KMS-11 (cell line): ENCODE measurements around the gene CD58.
"Not testable (repeated sequence)": the region's sequence is repeated elsewhere in the genome, so short reads cannot be mapped to it uniquely, and the experiment has no call there.

Experiments used
- H2AFZ ChIP-seq: fragments of 200-600 bp; sonication (generic); 2 replicates; pipeline ENCODE4 v1.6.1; 2016; ENCODE audit warnings: antibody characterized with exemption, mixed run types, low read depth
- H3K27ac ChIP-seq: fragments of 200-600 bp; sonication (generic); 2 replicates; pipeline ENCODE4 v1.6.1; 2016; ENCODE audit warnings: mild to moderate bottlenecking, mixed run types
- H3K27me3 ChIP-seq: fragments of 200-600 bp; sonication (generic); 2 replicates; pipeline ENCODE4 v1.6.1; 2017; ENCODE audit warnings: mild to moderate bottlenecking, low read depth, mixed run types, moderate library complexity; ENCODE audit not compliant: insufficient read depth
- H3K36me3 ChIP-seq: fragments of 200-600 bp; sonication (generic); 2 replicates; pipeline ENCODE4 v1.6.1; 2017; ENCODE audit warnings: mild to moderate bottlenecking, mixed run types; ENCODE audit not compliant: insufficient read depth
- H3K4me1 ChIP-seq: fragments of 200-600 bp; sonication (generic); 2 replicates; pipeline ENCODE4 v1.6.1; 2016; ENCODE audit warnings: mild to moderate bottlenecking, low read depth, mixed run types; ENCODE audit not compliant: poor library complexity, severe bottlenecking
- H3K4me2 ChIP-seq: fragments of 200-600 bp; sonication (generic); 2 replicates; pipeline ENCODE4 v1.7.0; 2016; ENCODE audit warnings: mild to moderate bottlenecking, mixed run types
- H3K4me3 ChIP-seq: fragments of 200-600 bp; sonication (generic); IDR thresholded peaks from 2 replicates; pipeline ENCODE4 v1.6.1; 2017; ENCODE audit warnings: low read depth, low read length, mixed read lengths; ENCODE audit not compliant: insufficient read depth
- H3K79me2 ChIP-seq: fragments of 200-600 bp; sonication (generic); 2 replicates; pipeline ENCODE4 v1.6.1; 2016; ENCODE audit warnings: low read depth, mixed run types; ENCODE audit not compliant: insufficient read depth
- H3K9ac ChIP-seq: fragments of 200-600 bp; sonication (generic); 2 replicates; pipeline ENCODE4 v1.6.1; 2016; ENCODE audit warnings: mild to moderate bottlenecking, mixed run types
- H4K20me1 ChIP-seq: fragments of 200-600 bp; sonication (generic); 2 replicates; pipeline ENCODE4 v1.6.1; 2016; ENCODE audit warnings: mild to moderate bottlenecking, mixed run types; ENCODE audit not compliant: insufficient read depth
- TF ChIP-seq, protein P1 (sequence below): fragments of 200-600 bp; sonication (generic); conservative IDR thresholded peaks from 2 replicates; pipeline ENCODE4 v1.6.1; 2017; ENCODE audit warnings: low read depth, mild to moderate bottlenecking, antibody characterized with exemption, low read length, moderate library complexity, mixed read lengths

CD58 gene

DNA sequence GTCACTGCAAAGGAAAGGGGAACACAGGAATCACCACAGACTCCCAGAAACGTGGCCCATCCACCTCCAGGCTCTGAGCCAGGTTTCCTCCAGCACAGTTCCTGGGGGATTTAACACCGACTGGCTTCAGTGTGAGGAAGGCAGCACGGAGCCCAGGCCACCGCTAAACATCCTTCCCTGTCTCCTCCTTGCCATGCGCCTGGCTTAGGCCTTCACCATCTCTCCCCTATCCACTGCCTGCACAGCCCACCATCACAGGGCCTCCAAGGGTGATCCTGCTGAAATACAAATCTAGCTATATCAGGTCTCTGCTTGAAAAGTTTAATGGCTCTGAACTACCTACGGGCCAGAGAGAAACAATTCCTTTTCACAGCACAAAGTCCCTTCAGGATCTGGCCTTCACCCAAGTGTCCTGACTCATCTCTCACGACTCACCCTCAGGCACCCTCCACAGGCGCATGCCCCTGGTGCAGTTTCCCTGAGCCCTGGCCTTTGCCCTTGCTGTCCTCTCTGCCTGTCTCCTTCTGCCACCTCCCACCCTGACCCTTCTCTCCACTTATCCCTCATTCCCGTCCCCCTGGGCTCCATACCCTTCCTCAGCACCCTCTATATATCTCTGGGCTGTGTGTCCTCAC lies 18.4 kb upstream of the CD58 start:
- H2AFZ ChIP-seq, H3K9ac ChIP-seq, H3K27me3 ChIP-seq, H4K20me1 ChIP-seq, H3K4me2 ChIP-seq, H3K36me3 ChIP-seq, H3K4me1 ChIP-seq, H3K27ac ChIP-seq, H3K79me2 ChIP-seq, H3K4me3 ChIP-seq: not testable (repeated sequence)

DNA sequence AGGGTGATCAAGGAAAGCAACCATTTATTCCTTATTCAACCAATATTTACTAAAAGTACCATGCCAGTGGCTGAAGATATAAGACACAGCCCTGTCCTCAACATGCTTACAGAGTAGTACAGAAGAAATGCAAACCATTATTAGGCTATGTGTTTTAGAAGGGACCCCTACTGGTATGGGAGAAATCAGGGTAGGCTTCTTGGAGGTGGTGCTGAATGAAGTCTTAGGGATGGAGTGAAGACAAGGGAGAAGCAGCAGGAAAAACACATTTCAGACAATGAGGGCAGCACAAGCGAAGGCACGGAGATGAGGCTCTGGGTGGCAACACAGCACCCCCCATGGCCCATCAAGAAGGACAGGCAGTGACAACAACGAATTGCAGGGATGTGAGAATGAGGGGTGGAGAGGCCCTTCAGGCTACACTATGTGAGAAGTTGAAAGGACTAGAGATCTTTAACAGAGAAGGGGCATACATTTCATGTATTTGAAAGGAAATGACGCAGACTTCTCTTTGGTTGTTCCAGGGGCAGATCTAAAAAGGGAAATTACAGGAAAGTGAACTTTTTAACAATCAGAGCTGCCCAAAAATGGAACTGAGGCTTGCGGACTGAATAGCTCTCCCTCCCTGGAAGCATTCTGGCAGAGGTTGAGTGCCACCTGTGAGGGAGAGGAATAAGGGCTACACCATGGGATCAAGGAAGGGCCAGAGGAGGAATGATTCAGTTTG lies 16.8 kb upstream of the CD58 start:
- Histone ChIP-seq H3K4me1 (no peaks in the 10 kb centered on the region), H3K4me3 (no peak overlapping the region), H4K20me1 (no peaks in the 10 kb centered on the region), H3K4me2 (no peak overlapping the region), H2AFZ (no peak overlapping the region), H3K36me3 (no peaks in the 10 kb centered on the region), H3K79me2 (no peaks in the 10 kb centered on the region), H3K27ac (no peak overlapping the region), H3K27me3 (no peaks in the 10 kb centered on the region), H3K9ac (no peak overlapping the region)
- TF ChIP-seq, protein P1, sequence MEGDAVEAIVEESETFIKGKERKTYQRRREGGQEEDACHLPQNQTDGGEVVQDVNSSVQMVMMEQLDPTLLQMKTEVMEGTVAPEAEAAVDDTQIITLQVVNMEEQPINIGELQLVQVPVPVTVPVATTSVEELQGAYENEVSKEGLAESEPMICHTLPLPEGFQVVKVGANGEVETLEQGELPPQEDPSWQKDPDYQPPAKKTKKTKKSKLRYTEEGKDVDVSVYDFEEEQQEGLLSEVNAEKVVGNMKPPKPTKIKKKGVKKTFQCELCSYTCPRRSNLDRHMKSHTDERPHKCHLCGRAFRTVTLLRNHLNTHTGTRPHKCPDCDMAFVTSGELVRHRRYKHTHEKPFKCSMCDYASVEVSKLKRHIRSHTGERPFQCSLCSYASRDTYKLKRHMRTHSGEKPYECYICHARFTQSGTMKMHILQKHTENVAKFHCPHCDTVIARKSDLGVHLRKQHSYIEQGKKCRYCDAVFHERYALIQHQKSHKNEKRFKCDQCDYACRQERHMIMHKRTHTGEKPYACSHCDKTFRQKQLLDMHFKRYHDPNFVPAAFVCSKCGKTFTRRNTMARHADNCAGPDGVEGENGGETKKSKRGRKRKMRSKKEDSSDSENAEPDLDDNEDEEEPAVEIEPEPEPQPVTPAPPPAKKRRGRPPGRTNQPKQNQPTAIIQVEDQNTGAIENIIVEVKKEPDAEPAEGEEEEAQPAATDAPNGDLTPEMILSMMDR, result no peak

DNA sequence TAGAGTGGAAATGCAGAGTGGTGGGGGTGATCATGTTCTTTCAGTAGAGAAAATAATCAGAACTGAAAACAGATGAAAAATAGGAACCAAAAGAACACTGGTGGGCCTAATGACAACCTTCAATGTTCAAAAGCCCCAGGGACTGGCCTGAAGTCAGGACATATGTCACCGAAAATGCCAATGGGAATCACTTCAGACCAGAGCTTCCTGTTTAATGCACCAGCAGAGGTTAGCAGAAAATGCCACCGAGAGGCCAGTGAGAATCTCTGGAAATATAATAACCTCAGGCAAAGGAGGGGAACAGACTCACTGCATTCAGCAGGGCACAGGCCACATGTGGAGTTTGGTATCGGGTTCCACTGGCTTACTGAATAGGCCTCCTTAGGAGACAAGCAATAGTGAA lies 15.9 kb upstream of the CD58 start:
- Histone ChIP-seq H3K27me3 (no peaks in the 10 kb centered on the region), H3K4me3 (no peak overlapping the region), H2AFZ (no peak overlapping the region), H3K36me3 (no peaks in the 10 kb centered on the region), H3K27ac (no peak overlapping the region), H4K20me1 (no peaks in the 10 kb centered on the region), H3K4me2 (no peak overlapping the region), H3K9ac (no peak overlapping the region), H3K79me2 (no peaks in the 10 kb centered on the region), H3K4me1 (no peaks in the 10 kb centered on the region)
- TF ChIP-seq, protein P1, result no peak

DNA sequence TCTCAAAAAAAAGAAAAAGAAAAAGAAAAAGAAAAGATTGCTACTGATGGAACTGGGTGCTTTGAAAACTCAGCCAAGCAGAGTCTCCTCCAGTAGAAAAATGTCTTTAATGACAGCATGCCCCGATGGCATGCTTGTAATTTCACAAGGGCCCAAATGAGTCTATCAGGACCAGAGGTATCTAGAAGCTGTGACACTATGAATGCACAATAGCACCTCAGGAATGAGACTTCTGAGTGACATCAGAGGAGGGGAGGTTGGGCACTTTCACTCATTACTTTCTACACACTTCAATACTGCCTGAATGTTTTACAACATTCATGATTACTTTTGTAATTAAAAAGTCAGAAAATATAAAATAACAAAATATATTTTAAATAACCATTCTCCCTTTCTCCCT lies 15.1 kb upstream of the CD58 start:
- H3K4me2 ChIP-seq, result no peak overlapping the region
- TF ChIP-seq, protein P1, result no peak

DNA sequence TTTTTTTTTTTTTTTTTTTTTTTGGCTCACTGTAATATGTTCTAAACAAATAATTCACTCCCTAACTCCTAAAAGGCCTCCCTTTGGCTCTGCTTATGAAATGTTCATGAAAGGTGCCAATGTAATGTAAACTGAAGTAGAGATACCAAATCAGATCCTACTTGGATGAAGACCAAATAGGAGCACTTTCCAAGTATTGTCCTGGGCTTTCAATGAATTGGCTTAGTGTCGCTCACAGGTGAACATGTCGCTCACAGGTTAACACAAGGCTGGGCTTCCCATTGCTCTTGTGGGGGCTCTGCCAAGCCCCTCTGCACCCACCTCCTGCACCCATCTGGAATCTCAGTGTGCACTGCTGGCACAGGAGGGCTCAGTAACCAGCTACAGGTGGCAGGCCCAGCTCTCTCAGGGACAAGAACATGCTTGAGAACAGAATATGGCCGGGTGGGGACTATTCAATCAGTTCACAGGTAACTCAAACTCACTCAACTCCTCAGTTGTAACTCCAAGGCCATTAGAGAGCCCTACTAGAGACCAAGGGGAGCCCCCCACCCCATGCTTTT lies 10.6 kb upstream of the CD58 start:
- Histone ChIP-seq H4K20me1 (no peaks in the 10 kb centered on the region), H3K79me2 (no peaks in the 10 kb centered on the region), H3K27ac (no peak overlapping the region), H3K4me1 (no peaks in the 10 kb centered on the region), H3K27me3 (no peaks in the 10 kb centered on the region), H3K4me2 (no peak overlapping the region), H3K4me3 (no peak overlapping the region), H2AFZ (no peak overlapping the region), H3K36me3 (no peaks in the 10 kb centered on the region), H3K9ac (no peak overlapping the region)
- TF ChIP-seq, protein P1, result no peak

More for the DNA sequence above, 15.1 kb upstream of the CD58 start:
- Histone ChIP-seq H3K27ac (no peak overlapping the region), H4K20me1 (no peaks in the 10 kb centered on the region), H3K4me1 (no peaks in the 10 kb centered on the region), H3K9ac (no peak overlapping the region), H2AFZ (no peak overlapping the region), H3K79me2 (no peaks in the 10 kb centered on the region), H3K4me3 (no peak overlapping the region), H3K36me3 (no peaks in the 10 kb centered on the region), H3K27me3 (no peaks in the 10 kb centered on the region)
